Progenitor cell of endocrine pancreas (in vitro differentiated cells): ENCODE measurements around the gene DHX57. TPM values are rescaled to one million over a fixed set of nuclear protein-coding genes. Genes with fewer than 3 reads are reported as not detected.
A peak's percentile ranks its signal among the peaks of the same experiment; 100 is the strongest.

Source experiments
- DNase-seq: peaks from one replicate; pipeline ENCODE4 v3.0.0; 2021; ENCODE audit warnings: low spot score; ENCODE audit not compliant: unreplicated experiment
- H3K27ac Mint-ChIP-seq: 2 replicates; pipeline ENCODE4 v1.8.0; 2021; ENCODE audit warnings: mild to moderate bottlenecking, moderate library complexity, mixed read lengths
- H3K27me3 Mint-ChIP-seq: 2 replicates; pipeline ENCODE4 v1.8.0; 2021; ENCODE audit warnings: mixed read lengths
- H3K36me3 Mint-ChIP-seq: 2 replicates; pipeline ENCODE4 v1.8.0; 2022; ENCODE audit warnings: mixed read lengths; ENCODE audit not compliant: insufficient read depth
- H3K4me1 Mint-ChIP-seq: 2 replicates; pipeline ENCODE4 v1.8.0; 2021; ENCODE audit warnings: low read depth, mixed read lengths
- H3K4me3 Mint-ChIP-seq: 2 replicates; pipeline ENCODE4 v1.8.0; 2021; ENCODE audit warnings: low read depth, mild to moderate bottlenecking, moderate library complexity, mixed read lengths
- H3K9me3 Mint-ChIP-seq: 2 replicates; pipeline ENCODE4 v1.8.0; 2021; ENCODE audit warnings: low read depth, mixed read lengths
- long read RNA-seq: library from polyadenylated mRNA; unstranded; transcript quantifications from one replicate; pipeline ENCODE4 v2.0.0, GENCODE V29; 2020
- total RNA-seq: library from RNA; stranded (reverse); gene quantifications from 2 replicates; pipeline ENCODE4 v1.2.1, GENCODE V29; 2021
- TF ChIP-seq, protein P1 (sequence below): fragments of 200-600 bp; sonication (generic); IDR thresholded peaks from one replicate; pipeline ENCODE4 v1.5.0; 2021; ENCODE audit warnings: antibody characterized with exemption, mild to moderate bottlenecking; ENCODE audit not compliant: unreplicated experiment

Gene DHX57, protein sequence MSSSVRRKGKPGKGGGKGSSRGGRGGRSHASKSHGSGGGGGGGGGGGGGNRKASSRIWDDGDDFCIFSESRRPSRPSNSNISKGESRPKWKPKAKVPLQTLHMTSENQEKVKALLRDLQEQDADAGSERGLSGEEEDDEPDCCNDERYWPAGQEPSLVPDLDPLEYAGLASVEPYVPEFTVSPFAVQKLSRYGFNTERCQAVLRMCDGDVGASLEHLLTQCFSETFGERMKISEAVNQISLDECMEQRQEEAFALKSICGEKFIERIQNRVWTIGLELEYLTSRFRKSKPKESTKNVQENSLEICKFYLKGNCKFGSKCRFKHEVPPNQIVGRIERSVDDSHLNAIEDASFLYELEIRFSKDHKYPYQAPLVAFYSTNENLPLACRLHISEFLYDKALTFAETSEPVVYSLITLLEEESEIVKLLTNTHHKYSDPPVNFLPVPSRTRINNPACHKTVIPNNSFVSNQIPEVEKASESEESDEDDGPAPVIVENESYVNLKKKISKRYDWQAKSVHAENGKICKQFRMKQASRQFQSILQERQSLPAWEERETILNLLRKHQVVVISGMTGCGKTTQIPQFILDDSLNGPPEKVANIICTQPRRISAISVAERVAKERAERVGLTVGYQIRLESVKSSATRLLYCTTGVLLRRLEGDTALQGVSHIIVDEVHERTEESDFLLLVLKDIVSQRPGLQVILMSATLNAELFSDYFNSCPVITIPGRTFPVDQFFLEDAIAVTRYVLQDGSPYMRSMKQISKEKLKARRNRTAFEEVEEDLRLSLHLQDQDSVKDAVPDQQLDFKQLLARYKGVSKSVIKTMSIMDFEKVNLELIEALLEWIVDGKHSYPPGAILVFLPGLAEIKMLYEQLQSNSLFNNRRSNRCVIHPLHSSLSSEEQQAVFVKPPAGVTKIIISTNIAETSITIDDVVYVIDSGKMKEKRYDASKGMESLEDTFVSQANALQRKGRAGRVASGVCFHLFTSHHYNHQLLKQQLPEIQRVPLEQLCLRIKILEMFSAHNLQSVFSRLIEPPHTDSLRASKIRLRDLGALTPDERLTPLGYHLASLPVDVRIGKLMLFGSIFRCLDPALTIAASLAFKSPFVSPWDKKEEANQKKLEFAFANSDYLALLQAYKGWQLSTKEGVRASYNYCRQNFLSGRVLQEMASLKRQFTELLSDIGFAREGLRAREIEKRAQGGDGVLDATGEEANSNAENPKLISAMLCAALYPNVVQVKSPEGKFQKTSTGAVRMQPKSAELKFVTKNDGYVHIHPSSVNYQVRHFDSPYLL (N-terminal part only)
- total RNA-seq = 30.4 and 36.0 TPM in 2 replicates
- long read RNA-seq, full-length matches to known transcripts = 1 of 32 reads
- long read RNA-seq, partial matches to known transcripts = 24 of 32 reads
- long read RNA-seq, other reads (novel, unspliced or antisense) = 7 of 32 reads

DNA sequence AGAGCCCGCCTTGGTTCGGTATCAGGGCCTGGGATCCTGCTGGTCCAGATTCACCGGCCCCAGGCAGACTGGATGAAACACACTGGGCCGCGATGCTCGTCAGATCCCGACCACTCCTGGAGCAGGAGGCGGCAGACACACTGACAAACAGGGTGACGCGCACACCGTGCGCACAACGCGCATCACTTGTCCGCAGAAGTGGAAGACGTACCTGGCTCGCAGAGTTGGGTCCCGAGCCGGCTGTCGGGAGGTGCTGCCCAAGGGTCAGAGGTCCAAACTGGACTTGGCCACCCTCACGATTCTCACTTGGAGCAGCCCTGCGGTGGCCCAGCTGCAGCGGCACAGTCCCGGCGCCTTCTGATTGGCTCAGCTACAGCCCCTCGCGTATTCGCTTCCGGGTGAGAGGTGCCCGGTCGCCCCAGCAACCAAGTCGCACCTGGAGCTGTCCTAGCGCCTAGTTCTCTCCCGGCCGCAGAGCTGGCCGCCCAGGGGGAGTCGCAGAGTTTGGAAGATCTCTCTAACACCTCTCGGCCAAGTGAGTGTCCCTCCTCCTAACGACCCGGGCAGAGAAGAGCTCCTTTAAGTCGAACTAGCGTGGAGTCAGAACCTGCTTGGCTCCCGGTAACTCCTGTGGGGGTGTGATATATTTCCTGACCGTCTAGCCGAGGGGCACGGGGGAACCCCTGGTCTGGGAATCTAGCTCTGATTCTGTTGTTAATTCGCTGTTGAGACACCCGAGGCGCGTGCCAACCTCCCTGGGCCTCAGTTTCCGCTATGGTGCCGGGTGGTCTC lies at the start of gene DHX57, which contains the start of gene MORN2:
DHX57 (minus strand) TSS at position 359 of the 792 bp plus-strand sequence. CDS start 7,529 bp downstream, outside the sequence.
MORN2 (plus strand) TSS at position 401 of the 792 bp plus-strand sequence.
- peaks cover 16% of the 10 kb centered on the region for H3K36me3 Mint-ChIP-seq
- peak; percentile 58 for DNase-seq
- TF ChIP-seq, protein P1, sequence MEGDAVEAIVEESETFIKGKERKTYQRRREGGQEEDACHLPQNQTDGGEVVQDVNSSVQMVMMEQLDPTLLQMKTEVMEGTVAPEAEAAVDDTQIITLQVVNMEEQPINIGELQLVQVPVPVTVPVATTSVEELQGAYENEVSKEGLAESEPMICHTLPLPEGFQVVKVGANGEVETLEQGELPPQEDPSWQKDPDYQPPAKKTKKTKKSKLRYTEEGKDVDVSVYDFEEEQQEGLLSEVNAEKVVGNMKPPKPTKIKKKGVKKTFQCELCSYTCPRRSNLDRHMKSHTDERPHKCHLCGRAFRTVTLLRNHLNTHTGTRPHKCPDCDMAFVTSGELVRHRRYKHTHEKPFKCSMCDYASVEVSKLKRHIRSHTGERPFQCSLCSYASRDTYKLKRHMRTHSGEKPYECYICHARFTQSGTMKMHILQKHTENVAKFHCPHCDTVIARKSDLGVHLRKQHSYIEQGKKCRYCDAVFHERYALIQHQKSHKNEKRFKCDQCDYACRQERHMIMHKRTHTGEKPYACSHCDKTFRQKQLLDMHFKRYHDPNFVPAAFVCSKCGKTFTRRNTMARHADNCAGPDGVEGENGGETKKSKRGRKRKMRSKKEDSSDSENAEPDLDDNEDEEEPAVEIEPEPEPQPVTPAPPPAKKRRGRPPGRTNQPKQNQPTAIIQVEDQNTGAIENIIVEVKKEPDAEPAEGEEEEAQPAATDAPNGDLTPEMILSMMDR = no peak
- peak within 1 kb of the TSS; percentile 97 for H3K4me3 Mint-ChIP-seq
- H3K9me3 Mint-ChIP-seq = peaks cover 12% of the 10 kb centered on the region
- no peaks in the 10 kb centered on the region for H3K27me3 Mint-ChIP-seq
- H3K4me1 Mint-ChIP-seq = peaks cover 18% of the 10 kb centered on the region
- H3K27ac Mint-ChIP-seq = peak within 1 kb of the TSS; percentile 97

DNA sequence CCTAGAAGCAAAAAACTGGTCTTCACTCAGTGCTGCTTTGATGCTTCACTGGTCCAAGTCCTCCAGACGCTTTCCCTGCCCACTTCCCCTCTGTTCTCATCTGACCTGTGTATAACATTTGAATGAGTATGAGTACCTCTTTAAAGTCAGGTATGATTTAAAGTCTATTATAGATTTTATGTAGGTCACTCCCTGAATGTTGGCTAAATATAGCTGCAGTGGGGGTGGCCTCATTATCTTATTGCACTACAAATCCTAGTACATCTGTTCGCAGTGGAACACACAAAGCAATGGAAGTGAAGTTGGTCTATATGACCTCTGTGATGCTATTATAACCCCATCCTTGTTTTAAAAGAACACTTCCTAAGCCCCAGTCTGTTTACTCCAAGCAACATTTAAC lies 47.2 kb upstream of the DHX57 start:
- no peak for DNase-seq
- no peak overlapping the region for H3K4me3 Mint-ChIP-seq
- H3K4me1 Mint-ChIP-seq = no peaks in the 10 kb centered on the region
- H3K27me3 Mint-ChIP-seq = peaks cover 8% of the 10 kb centered on the region
- TF ChIP-seq, protein P1 = no peak
- no peak overlapping the region for H3K27ac Mint-ChIP-seq
- H3K9me3 Mint-ChIP-seq = no peaks in the 10 kb centered on the region
- H3K36me3 Mint-ChIP-seq = no peaks in the 10 kb centered on the region

DNA sequence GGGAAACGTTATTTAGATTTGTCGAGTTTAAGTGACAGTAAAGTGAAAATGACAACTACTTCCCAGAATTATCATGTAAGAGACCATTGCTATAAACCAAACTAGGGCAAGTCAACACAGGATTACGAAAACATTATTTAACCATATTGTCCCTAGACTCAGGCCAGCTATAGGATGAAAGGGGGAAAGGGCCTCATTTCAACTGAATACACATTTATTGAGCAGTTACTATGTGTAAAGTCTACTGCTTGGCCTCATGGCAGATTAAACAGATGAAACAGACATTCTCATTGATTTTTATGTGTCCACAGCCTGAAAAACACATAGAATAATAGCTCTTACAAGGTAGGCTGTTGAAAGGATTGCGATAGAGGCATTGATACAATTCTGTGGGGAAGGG lies 46.7 kb upstream of the DHX57 start:
- Mint-ChIP-seq H3K9me3 (no peaks in the 10 kb centered on the region), H3K27me3 (peaks cover 8% of the 10 kb centered on the region), H3K4me3 (no peak overlapping the region), H3K4me1 (no peaks in the 10 kb centered on the region), H3K27ac (no peak overlapping the region), H3K36me3 (no peaks in the 10 kb centered on the region)
- DNase-seq = no peak
- TF ChIP-seq, protein P1 = no peak

DNA sequence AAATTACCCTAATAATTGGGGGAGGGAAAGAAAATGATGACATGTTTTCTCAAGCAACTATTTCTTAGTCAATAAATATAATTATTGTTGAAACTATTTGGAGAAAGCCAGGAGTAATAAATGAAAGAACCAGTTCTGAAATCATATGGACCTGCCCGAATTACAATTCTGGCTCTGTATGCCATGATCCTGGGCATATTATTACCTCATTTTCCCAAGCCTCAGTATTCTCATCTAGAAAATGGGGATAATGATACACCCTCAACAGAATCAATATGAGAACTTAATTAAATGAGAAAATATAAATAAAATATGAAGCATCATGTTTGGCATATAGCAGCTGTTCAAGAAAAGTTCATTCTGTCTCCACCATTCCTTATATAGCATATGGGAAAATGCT lies 36.9 kb upstream of the DHX57 start:
- no peak for DNase-seq
- Mint-ChIP-seq H3K4me3 (no peak overlapping the region), H3K27ac (no peak overlapping the region)

More for the DNA sequence above, 36.9 kb upstream of the DHX57 start:
- Mint-ChIP-seq H3K9me3 (no peaks in the 10 kb centered on the region), H3K4me1 (no peaks in the 10 kb centered on the region), H3K27me3 (no peaks in the 10 kb centered on the region), H3K36me3 (no peaks in the 10 kb centered on the region)
- TF ChIP-seq, protein P1 = no peak
